Erythroblast (primary cell): ENCODE measurements around the gene SPIB.
A peak's percentile ranks its signal among the peaks of the same experiment; 100 is the strongest.

Experiments used
- DNase-seq, 2 experiments: peaks; one replicate each; lab custom pipeline; 2025; lab: John Stamatoyannopoulos, UW
- GATA1 ChIP-seq: IDR thresholded peaks from 2 replicates; pipeline ENCODE4 v1.6.1; 2011; ENCODE audit warnings: low read depth, mild to moderate bottlenecking, control low read depth, low read length, moderate library complexity
- POLR2A ChIP-seq: IDR thresholded peaks from 2 replicates; pipeline ENCODE4 v1.6.1; 2011; ENCODE audit warnings: mild to moderate bottlenecking, low read length

The SPIB gene

DNA sequence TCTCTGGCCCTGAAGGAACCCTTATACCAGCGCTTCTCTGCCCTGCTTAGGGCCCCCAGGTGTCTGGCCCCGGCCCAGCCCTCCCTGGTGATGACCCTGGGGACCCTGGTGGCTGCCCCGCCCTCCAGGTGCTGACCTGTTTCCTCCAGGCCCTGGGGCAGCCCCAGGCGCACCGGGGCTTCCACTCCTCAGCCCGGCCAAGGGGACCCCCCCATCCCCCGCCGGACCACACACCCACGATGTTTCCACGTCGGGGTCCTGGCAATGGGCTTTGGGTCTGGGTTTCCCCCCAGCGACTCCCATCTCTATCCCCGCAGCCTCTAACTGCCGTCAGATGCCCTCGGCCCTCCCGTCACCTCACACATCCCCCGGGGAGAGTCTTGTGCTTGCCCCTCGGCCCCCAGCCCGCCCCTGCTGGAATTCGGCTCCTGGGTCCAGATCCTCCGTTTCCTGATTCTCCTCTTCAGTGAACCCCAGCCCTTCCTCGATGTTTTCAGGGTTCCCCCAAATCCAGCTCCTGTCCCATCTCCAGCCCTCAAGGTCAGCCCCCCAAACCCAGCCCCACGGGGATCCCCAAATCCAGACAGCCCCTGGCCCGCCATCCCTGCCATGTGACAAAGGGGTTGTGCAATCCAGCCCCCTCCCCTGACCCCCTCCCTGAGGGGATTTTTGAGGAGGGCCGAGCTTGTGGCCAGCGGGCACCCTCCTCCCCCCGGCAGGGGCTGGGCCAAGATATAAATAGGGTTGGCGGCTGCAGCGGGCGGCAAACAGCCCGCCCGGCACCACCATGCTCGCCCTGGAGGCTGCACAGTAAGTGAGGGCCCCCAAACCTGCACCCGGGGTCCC lies at the start of gene SPIB:
Gene SPIB (plus strand): TSS at position 763 of the 846 bp plus-strand sequence. CDS start 25 bp downstream, at position 788.
- TF ChIP-seq POLR2A (no peak), GATA1 (no peak)
- no peak for DNase-seq

DNA sequence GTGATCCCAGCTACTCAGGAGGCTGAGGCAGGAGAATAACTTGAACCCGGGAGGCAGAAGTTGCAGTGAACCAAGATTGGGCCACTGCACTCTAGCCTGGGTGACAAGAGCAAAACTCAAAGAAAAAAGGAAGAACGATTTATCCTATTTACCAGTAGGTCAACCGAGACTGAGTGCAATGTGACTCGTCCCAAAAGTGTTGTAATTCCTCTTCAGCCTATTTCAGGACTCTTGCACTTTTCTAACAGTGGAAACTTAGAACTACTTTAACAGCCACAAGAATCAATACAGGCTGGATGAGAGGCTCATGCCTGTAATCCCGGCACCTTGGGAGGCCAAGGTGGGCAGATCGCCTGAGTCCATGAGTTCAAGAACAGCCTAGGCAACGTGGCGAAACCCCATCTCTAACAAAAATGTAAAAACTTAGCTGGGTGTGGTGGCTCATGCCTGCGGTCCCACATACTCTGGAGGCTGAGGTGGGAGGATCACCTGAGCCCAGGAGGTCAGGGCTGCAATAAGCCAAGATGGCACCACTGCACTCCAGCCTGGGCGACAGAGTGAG lies 46.7 kb upstream of the SPIB start:
- no peak for DNase-seq
- TF ChIP-seq POLR2A: no peak
- TF ChIP-seq GATA1: no peak

DNA sequence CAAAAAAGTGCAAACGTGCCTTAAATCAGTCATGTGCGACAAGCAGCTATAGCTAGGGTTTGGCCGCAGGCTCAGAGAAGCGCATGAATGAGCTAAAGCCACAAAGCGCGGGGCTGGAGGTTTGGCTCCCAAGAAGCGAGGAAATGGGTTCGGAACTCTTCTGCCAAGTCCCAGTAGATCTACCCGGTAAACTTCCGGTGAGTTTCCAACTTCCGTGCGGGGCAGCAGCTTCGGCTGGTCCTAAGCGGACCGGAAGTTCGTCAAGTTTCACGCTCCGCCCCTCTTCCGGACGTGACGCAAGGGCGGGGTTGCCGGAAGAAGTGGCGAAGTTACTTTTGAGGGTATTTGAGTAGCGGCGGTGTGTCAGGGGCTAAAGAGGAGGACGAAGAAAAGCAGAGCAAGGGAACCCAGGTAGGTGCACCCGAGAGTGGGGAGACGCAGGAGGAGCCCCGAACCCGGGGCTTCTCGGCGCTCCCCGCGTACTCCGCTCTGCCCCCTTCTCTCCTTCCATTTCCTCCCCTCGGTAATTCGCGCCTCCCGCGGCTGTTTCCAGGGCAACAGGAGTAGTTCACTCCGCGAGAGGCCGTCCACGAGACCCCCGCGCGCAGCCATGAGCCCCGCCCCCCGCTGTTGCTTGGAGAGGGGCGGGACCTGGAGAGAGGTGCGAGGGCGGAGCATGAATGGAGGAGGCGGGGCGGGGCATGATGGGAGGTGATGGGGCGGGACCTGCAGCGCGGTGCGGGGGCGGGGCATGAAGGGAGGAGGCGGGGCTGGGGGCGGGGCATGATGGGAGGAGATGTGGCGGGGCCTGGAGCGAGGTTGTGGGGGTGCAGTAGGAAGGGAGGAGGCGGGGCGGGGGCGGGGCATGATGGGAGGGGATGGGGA lies 42.3 kb upstream of the SPIB start, which contains the start of gene NR1H2:
Gene NR1H2 (plus strand): TSS at position 292 of the 885 bp plus-strand sequence. CDS start 1,149 bp downstream, outside the sequence.
- TF ChIP-seq POLR2A (peak; percentile 92), GATA1 (no peak)
- DNase-seq: peak; percentile 99

DNA sequence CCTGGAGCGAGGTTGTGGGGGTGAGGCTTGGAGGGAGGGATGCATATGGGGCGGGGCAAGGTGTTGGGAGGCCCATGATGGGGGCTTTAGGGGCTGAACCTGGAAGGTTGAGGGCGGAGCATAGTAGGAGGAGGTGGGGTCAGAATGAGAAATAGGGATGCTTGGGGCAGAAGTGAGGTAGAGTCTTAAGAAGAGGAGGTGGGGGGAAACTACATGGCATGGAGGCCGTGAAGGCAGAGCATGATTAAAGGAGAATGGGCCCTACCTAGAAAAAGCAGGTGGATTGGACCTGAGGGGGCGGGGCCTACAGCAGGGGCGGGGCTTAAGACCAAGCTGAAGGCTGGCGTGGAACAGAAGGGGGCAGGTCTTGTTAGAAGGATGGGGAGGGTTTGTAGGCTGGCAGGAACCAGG lies 41.7 kb upstream of the SPIB start:
- peak; percentile 90 to 93 for DNase-seq

DNA sequence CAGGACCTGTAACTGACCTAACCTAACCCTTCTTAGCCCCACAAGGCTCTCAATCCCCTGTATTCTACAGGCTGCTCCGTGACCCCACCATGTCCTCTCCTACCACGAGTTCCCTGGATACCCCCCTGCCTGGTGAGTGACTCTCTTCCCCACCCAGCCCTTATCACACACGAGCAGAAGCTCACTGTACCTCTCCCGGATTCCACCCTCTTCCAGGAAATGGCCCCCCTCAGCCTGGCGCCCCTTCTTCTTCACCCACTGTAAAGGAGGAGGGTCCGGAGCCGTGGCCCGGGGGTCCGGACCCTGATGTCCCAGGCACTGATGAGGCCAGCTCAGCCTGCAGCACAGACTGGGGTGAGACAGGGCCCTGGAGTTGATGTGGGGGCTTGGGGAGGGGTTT lies 41.2 kb upstream of the SPIB start:
- TF ChIP-seq GATA1 (no peak), POLR2A (peak; percentile 53)
- DNase-seq: peak; percentile 89 to 91

More for the DNA sequence above, 41.7 kb upstream of the SPIB start:
- TF ChIP-seq POLR2A (no peak), GATA1 (no peak)

DNA sequence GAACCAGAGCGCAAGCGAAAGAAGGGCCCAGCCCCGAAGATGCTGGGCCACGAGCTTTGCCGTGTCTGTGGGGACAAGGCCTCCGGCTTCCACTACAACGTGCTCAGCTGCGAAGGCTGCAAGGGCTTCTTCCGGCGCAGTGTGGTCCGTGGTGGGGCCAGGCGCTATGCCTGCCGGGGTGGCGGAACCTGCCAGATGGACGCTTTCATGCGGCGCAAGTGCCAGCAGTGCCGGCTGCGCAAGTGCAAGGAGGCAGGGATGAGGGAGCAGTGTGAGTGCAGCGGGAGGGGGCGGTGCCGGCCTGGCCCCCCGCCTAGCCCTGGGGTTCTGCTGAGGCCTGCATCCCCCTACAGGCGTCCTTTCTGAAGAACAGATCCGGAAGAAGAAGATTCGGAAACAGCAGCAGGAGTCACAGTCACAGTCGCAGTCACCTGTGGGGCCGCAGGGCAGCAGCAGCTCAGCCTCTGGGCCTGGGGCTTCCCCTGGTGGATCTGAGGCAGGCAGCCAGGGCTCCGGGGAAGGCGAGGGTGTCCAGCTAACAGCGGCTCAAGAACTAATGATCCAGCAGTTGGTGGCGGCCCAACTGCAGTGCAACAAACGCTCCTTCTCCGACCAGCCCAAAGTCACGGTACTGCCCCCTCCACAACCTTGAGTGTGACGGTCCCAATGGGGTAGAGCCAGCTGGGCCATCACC lies 40.4 kb upstream of the SPIB start:
- no peak for DNase-seq
- TF ChIP-seq POLR2A (no peak), GATA1 (no peak)

DNA sequence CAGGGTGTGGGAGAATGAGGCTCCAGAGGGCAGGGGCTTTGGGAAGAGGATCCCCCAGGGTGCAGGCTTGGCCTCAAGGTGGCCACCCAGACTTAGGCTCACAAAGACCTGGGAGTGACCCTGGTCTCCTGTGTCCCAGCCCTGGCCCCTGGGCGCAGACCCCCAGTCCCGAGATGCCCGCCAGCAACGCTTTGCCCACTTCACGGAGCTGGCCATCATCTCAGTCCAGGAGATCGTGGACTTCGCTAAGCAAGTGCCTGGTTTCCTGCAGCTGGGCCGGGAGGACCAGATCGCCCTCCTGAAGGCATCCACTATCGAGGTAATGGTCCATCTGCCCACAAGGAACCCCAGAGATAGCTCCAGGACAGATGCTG lies 39.9 kb upstream of the SPIB start:
- no peak for TF ChIP-seq POLR2A
- no peak for TF ChIP-seq GATA1
- no peak for DNase-seq

DNA sequence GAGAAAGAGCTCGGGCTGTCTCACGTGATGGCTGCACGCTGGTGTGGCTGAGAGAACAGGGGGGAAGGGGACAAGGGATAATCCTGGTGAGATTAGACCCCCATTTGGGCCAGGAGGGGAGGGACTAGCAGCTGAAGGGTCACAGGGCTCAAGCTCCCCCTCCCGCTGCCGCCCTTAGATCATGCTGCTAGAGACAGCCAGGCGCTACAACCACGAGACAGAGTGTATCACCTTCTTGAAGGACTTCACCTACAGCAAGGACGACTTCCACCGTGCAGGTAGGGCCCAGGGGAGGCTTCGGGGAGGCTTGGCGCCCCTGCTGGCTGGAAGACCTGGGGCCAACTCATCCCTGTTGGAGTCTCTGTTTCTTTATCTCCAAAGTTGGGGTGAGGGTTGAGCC lies 39.1 kb upstream of the SPIB start:
- DNase-seq: no peak
- TF ChIP-seq GATA1: no peak
- no peak for TF ChIP-seq POLR2A

DNA sequence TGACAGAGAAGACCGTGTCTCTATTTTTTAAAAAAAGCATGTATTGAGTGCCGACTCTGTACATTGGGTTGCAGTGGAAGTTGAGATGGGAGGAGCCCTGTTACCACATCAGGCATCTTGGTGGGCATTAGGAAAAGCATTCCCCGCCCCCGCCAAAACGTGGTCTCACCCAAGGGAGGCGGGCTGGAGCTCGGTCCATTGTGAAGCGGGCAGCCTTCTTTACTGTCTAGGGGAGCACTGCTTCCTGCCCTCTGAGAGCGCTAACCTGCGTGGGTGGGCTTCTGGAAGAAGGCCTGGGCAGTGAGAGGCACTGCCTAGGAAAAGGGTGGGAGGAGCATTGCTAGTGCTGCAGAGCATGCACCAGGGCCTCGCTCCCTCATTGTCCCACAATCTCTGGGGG lies 38.6 kb upstream of the SPIB start:
- DNase-seq: no peak
- TF ChIP-seq POLR2A (no peak), GATA1 (no peak)

DNA sequence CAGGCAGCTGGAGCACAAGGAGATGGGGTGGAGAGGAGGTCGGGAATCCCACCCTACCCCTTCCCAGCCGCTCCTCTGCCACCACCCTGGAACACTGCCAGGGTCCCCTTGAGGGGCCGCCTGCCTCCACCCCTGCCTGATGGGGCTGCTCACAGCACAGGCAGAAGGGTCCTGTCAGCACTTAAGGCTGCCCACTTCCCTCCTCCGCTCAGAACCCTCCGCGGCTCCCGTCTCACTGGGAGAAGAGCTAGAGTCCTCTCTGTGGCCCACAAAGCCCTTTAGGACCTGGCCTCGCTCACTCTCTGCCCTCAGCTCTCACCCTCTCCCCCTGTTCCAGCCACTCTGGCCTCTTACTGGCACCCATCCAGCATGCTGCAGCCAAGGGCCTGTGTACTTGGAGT lies 38.0 kb upstream of the SPIB start:
- DNase-seq: peak; percentile 46 to 52
- TF ChIP-seq POLR2A (no peak), GATA1 (no peak)

DNA sequence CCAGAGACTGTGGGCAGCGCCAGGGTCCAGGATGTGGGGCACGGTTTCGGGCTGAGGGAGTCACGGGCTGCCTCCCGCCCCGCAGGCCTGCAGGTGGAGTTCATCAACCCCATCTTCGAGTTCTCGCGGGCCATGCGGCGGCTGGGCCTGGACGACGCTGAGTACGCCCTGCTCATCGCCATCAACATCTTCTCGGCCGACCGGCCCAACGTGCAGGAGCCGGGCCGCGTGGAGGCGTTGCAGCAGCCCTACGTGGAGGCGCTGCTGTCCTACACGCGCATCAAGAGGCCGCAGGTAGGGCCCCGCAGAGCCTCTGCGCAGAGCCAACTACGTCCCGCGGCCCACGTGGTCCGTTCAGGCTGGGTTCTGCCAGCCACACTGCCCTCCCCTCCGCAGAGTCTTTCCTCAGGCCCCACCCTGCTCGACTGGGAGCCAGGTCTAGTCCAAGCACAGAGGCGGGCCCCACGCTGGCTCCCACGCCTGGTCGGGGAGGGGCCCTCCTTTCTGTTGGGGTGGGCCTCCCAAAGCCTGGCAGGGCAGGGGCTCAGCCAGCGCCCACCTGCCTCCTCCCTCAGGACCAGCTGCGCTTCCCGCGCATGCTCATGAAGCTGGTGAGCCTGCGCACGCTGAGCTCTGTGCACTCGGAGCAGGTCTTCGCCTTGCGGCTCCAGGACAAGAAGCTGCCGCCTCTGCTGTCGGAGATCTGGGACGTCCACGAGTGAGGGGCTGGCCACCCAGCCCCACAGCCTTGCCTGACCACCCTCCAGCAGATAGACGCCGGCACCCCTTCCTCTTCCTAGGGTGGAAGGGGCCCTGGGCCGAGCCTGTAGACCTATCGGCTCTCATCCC lies 36.6 kb upstream of the SPIB start:
- no peak for TF ChIP-seq POLR2A
- no peak for TF ChIP-seq GATA1
- no peak for DNase-seq
